NCI-H526 (cell line): ENCODE measurements around the gene HACD2.
A peak's percentile ranks its signal among the peaks of the same experiment; 100 is the strongest.
"Not testable (repeated sequence)": the region's sequence is repeated elsewhere in the genome, so short reads cannot be mapped to it uniquely, and the experiment has no call there.

Experiments used
- DNase-seq, 2 experiments: peaks; one replicate each; lab custom pipeline; 2025; lab: John Stamatoyannopoulos, UW

The HACD2 gene

DNA sequence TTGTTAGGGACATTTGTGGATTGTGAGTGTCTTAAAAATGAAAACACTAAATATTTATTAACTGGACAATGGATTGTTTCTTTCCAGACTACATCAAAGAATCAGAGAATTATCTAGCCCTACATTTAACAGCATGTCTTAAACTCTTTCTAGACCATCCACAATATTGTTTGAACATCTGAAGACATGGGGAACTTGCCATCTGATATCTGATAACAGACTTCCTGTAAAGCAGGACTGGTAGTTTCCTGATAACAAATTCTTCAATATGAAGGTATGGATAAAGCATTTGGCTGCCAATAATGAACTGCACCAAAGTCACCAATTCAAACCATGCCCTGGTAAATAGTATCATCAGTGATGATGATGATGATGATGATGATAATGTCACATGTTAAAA, 26.2 kb upstream of the HACD2 start:
- DNase-seq = no peak

DNA sequence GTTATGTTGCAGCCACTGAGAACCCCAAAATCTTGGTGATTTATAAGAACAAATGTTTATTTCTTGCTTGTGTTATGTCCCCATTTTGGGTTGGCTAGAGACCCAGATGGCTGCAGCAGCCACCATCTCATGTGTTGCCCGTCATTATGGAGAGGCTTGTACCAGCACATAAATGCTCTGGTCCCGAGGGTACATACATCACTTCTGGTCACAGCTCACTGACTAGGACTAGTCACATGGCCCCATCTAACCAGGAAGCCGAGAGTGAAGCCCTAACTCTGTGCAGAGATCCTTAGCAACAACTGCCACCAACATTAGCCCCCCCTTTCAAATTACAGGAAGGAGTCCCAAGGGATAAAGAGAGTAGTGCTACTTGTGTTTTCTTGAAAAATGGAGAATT, 25.5 kb upstream of the HACD2 start:
- peak in 1 of 2 experiments; percentile 22 for DNase-seq

DNA sequence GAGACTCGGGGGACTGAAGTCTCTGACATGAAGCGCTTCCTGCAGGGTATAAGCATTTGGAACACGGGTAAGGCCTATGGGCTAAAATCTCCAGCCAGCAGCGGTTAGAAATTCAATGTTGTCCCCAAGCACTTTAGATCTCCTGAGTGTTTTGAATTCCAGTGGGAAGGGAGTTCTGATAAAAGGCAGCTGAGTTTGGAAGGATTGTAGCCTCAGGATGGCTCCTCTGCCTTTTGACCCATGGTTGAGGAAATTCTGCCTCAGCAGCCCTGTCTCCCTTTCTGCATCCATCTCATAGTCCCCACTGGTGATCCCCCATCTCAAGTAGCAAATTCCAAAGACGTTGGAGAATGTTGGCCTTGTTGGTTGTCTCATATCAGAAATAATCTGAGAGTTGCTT, 24.2 kb upstream of the HACD2 start:
- DNase-seq = no peak

DNA sequence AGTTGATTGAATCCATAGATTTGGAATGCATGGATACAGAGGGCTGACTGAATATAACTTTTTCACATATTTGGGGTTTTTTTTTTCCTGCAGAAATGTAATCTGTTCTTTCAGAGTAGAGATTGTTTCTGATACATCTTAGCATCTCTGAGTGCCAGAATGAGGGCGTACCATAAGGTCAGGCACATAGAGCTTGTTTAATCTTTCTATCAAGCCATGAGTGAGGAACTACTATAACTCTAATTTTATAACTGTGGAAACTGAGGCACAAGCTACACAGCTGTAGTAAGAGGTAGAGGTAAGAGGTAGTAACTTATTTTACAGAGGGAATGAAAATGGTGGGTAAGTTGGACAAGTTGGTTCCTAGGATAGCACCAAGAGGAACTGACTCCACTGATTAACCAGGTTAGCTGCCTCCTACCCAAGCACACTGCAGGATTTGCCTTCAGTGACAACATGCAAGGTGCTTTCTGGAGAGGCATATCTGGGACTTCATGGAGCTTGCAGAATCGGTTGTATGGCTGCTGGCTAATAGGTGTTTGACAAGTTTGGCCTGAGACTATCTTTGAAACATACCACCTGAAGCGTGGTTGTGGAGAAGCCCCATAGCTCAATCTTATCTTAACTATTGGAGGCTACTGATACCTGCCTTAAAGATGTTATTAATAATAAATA, 23.5 kb upstream of the HACD2 start:
- no peak for DNase-seq

DNA sequence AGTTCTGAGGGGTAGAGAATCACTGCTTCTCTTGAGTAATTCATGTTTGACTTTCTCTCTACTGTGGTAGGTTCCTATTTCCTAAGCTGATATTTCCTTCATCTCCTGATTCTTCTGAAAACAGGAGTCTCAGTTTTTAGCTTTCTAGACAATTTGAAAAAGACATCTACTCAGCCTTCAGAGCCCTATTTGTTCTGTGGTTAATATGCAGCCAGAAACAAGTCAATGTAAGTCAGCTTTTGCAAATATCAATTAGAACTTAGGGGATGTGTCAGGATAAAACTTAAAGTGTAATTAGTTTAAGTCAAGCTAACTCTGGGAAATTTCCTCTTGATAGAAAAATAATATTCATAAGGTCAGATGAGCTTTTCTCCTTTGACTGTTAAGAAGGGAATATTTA, 21.7 kb upstream of the HACD2 start:
- DNase-seq = no peak

DNA sequence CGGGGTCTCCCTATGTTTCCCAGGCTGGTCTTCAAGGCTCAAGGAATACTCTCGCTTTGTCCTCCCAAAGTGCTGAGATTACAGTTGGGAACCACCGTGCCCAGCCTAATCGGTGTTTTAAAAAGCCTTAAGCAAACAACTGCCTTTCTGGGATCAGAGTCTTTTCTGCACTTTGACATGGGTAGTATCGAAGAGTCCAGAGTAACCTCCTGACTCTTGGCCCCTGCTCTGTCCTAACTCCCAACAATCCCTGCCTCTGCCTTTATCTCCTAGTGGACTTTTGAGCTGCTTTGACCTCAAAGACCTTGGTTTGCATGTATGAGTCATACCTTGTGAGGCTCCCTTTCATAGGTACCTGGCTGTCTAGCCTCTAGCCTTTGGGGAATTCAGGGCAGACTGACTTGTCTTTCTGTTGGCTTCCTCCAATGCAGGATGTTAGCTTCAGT, 21.0 kb upstream of the HACD2 start:
- no peak for DNase-seq

DNA sequence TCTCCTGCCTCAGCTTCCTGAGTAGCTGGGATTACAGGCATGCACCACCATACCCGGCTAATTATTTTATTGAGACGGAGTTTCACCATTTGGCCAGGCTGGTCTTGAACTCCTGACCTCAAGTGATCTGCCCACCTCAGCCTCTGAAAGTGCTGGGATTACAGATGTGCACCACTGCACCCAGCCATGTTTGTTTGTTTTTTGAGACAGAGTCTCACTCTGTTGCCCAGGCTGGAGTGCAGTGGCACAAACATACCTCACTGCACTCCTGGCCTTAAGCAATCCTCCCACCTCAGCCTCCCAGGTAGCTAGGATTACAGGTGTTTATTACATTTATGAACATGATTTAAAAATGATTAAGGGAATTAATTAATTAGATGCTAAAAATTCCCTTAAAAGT, 18.3 kb upstream of the HACD2 start:
- not testable (repeated sequence) for DNase-seq

DNA sequence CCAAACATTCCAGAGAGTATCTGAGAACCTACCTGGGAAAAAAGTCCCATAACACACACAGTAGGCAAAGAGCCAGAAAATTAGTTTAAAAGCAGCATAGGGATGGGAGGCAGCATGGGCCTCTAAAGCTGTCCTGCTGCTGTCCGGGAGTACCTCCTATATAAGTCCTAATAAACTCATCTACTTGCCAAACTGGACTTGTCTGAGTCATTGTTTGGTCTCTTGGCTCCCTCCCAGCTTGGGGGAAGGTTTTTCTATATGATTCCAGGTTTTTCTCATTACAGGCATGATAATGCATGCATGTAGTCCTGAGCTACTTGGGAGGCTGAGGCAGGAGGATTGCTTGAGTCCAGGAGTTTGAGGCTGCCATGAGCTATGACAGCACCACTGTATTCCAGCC, 17.5 kb upstream of the HACD2 start:
- no peak for DNase-seq

DNA sequence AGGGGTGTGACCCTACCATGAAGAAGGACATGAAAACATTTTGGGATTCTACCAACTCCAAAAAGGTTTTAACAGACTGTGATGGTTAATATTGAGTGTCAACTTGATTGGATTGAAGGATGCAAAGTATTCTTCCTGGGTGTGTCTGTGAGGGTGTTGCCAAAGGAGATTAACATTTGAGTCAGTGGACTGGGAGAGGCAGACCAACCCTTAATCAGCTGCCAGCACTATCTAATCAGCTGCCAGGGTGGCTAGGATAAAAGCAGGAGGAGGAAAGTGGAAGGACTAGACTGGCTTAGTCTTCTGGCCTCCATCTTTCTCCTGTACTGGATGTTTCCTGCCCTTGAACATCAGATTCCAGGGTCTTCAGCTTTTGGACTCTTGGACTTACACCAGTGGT, 16.0 kb upstream of the HACD2 start:
- not testable (repeated sequence) for DNase-seq

DNA sequence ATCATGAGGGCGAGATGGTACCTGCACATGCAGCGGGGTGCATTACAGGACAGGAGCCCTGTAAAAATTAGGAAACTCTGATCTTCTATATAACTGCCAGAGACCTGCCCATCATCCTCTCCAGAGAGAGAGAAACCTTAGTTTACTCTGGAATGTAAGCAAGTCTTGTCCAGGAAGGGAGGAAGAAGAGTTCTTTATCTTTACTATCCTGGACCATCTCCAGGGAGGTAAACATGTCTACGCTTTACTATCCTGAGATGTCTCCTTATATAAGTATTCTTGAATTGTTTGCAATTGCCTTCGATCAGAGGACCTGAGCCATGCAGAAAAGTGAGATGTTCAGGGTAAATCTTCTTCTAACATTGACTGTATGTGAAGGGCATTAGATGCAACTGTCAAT, 12.7 kb upstream of the HACD2 start:
- DNase-seq = no peak

DNA sequence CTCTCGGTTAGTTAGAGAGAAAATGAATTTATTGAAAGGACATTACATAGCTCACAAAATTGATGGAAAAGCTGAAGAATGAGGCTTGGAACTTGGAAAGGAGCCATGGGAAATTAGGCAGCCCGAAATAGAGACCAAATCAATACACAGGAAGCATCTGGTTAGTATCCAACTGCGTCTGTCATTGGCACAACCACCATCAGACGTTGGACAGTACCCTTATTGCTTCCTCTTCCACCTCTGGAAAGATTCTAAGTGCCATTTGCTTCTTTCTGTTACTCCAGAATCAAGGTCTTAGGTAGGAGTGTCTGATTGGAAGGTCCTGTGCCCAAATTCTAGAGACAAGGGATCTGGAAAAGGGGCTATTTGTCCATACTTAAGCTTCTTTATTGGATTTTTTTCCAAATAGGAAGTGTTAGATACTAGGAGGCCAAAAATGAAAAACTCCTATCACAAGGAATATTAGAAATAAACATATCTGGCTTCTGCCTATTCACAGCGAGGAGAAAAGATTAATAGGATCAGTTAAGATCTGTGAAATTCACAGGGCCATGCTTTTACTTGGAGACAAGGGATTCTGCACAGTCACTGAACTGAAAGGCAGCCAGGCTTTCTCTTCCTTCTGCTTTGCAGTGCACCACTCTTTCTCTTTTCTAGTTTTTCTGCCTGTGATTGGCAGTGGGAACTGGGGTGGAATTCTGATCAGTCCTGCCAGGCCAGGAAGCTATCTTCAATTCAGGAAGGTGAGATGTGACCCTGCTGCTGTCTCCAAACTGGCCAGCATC, 10.7 kb upstream of the HACD2 start:
- DNase-seq = no peak

DNA sequence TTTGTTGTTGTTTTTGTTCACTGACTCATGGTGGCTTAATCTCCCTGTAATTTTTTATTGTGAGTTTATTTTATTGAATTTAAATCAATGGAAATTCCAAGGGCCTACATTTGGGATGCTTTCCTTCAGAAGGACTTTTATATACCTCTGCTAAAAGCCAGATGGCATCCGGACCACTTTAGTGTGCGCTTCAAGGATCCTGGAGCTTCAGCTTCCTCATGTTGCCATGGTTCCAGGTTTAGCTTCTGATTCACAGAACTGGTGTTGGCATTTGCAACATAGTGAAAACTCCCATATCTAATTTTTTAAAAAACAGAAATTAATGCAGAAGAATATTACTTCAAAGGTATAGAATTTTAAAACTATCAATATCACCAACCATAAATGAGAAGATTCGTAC, 8.5 kb upstream of the HACD2 start:
- no peak for DNase-seq

DNA sequence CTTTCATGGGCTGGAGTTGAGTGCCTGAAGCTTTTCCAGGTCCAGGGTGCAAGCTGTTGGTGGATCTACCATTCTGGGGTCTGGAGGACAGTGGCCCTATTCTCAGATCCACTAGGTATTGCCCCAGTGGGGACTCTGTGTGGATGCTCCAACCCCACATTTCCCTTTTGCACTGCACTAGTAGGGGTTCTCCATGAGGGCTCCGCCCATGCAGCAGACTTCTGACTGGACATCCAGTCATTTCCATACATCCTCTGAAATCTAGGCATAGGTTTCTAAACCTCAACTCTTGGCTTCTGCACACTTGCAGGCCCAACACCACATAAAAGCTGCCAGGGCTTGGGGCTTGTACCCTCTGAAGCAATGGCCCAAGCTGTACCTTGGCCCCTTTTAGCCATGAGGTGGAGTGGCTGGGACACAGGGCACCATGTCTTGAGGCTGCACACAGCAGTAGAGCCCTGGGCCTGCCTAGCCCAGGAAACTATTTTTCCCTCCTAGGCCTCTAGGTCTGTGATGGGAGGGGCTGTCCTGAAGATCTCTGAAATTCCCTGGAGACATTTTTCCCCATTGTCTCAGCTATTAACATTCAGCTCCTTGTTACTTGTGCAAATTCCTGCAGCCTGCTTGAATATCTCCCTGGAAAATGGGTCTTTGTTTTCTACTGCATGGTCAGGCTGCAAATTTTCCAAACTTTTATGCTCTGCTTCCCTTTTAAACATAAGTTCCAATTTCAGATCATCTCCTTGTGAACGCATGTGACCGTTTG, 6.0 kb upstream of the HACD2 start:
- no peak for DNase-seq

DNA sequence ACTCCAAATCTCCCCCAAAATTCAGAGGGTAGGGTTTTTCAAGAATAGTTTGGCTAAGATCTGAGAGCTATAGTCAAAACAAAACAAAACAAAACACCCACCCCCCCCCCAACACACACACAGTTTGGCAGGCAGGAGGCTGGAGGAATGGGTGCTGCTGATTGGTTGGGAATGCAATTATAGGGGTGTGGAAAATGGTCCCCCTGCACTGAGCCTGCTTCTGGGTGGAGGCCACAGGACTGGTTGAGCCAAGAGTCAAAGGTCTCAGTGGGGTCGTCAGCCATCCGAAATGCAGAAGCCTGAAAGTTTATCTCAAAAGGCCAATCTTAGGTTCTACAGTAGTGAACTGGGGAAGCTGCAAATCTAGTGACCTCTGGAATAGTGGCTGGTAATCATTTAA, 2.5 kb upstream of the HACD2 start:
- no peak for DNase-seq

DNA sequence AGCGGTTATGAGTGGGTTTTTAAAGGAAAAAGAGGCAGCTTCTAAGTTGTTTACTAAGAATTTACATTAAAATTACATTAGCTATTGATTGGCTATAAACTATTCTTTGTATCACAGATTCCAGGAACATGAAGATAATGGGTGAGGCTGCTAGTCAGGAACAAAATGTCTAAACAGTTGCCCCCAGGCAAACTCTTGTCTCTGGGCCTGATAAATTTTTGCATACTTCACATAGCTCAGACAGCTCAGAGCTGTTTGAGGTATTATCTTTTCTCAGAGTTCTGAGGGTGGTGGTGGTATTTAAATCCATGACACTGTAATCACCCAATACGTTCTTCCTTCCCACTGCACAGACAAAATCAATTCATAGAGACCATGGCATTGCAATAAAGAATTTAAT, 2.1 kb upstream of the HACD2 start:
- DNase-seq = no peak

DNA sequence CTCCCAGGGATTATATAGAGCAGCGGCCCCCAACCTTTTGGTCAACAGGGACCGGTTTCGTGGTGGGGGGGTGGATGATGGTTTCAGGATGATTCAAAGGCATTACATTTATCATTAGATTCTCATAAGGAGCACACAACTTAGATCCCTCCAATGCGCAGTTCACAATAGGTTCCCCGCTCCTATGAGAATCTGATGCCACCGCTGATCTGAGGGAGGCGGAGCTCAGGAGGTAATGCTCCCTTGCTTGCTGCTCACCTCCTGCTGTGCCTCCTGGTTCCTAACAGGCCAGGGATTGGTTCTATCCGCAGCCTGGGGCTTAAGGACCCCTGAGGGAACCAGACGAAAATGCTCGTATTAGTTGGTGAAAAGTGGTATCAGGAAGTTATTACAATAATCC, 1.3 kb upstream of the HACD2 start:
- DNase-seq = peak; percentile 61 to 77

DNA sequence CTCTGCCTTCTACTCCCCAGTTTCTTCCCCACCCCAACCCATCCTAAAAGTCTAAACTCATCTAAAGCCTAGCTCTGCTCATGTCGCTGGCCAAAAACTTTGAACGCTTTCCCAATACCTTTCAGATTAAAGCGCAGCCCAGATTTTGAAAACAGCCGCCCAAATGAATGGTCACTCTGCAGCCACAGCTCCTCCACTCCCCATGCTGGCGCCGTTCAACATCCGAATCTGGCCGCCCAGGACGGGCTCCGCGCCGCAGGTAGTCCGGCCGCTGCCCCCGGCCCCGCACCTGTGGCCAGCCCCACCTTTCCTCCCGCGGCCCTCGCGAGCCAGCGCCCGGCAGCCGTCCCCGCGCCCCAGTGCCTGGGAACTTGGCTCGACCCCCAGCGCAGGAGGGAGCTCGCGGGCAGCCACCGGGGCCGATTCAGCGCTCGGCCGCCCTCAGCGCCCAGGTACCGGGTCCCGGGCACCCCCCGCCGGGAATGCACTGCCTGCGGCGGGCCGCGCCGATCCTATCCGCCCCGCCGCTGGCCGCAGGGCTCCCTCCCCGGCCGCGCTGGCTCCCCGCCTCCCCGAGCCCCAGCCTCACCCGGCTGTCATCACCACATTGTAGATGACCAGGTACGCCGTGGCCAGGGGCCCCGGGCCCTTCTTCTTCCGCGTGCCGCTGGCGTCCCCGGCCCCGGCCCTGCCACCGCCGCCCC, 417 bp downstream of the HACD2 start:
- peak in 1 of 2 experiments; percentile 80 for DNase-seq

DNA sequence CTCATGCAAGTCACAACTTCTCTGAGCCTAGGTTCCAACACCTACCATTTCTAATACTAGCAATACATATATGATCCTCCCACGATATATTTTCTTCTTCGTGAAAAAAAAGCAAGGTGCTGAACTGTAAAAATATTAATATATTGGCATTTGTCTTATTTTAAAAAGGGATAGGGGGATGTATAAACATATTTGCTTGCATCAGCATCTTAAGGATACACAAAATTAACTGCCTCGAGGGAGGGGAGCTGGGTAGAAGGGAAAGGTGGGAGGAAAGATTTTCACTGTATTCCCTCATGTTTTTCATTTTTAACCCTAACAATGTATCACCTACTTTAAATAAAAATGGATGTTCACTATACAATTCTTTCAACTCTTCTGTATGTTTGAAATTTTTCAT, 1.3 kb downstream of the HACD2 start:
- DNase-seq = no peak

DNA sequence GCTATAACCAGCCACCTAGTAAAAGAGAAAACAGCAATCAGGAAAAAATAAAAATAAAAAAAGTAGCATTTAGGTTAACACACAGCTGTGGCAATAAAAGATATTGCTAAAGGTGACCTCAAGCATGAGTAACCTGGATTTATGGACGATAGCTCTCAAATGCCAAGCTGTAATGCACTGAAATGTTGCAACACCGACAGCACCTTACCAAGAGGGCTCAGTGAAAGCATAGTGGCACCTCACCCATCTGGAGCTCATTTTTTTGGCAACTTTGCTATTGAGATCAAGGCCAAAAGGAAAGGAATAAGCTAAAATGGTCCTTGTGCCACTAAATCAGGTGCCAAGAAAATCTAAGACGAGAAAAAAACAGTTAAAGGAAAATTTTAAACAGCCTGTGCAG, 2.5 kb downstream of the HACD2 start:
- DNase-seq = no peak

DNA sequence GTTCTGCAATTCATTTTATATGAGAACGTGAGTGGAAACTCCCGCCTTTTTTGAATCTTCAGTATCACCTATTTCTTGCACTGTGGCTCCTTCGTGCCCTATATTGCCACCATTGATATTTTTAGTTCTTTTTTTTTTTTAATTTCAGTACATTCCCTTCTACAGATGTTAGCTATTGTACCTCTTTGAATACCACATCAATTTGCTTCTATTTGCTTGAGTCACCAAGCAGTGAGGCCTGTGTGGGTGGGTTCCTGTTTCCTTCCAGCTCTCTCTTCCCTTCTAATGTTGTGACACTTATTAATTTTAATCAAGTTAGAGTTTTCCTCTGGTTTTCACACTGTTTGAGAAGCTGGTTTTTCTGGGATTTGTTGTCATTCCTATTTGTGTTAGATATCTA, 8.7 kb downstream of the HACD2 start:
- no peak for DNase-seq

DNA sequence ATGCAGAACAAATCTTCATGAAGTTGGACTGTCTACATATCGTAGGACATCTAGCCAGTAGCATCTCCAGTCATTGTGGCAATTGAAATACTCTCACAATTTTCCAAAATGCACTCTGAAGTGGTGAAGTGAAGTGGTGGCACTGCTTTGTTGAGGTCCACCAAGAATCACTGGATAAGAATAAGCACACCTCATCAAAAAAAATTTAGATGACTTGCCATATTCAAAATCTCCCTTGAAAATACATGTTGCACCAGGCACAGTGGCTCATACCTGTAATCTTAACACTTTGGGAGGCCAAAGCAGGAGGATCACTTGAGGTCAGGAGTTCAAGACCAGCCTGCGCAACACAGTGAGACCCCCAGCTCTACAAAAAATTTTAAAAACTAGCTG, 12.9 kb downstream of the HACD2 start:
- no peak for DNase-seq

DNA sequence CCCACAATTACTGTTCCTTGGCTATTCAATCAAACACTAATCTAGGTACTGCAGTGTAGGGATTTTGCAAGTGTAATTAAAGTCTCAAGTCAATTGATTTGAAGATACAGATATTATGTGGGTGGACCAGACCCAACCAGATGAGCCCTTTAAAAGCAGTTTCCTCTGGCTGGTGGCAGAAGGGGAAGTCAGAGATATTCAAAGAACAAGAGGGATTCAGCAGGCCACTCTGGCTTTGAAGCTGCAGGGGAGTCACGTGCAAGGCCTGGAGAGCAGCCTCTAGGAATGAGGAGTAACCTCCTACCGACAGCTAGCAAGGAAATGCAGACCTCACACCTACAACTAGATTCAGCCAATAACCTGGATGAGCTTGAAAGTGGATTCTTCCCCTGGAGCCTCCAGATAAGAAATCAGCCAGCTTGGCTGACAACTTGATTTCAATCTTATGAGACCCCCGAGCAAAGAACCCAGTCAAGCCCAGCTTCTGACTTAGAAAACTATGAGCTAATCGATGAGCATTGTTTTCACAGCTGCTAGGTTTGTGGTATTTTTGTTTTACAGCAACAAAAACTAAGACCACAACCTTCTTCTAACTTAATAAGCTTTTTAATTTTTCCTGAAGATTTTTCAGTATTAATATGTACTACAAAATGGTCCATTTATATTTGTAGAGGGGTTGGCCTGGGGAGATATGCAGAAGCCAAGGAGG, 13.4 kb downstream of the HACD2 start:
- DNase-seq = no peak
